K562 (cell line): ENCODE results near the gene PRKCSH. TPM values are rescaled to one million over a fixed set of nuclear protein-coding genes. Genes with fewer than 3 reads are reported as not detected.
A peak's percentile ranks its signal among the peaks of the same experiment; 100 is the strongest.

Experiments
- BACH1 ChIP-seq: fragments of 200-800 bp; sonication (Bioruptor generic); IDR thresholded peaks from 2 replicates; pipeline ENCODE4 v1.6.1; 2016; ENCODE audit warnings: missing genetic modification characterization, missing compliant biosample characterization
- CUX1 ChIP-seq: fragments of 200-800 bp; sonication (Bioruptor generic); IDR thresholded peaks from 2 replicates; pipeline ENCODE4 v1.6.1; 2016; ENCODE audit warnings: missing genetic modification characterization, missing compliant biosample characterization
- FOS ChIP-seq: IDR thresholded peaks from 3 replicates; pipeline ENCODE4 v1.6.1; 2011; ENCODE audit not compliant: insufficient read length; ENCODE audit errors: extremely low read depth
- FOXJ2 ChIP-seq: fragments of 200-800 bp; sonication (Bioruptor generic); IDR thresholded peaks from 2 replicates; pipeline ENCODE4 v1.6.1; 2016; ENCODE audit warnings: missing genetic modification characterization, missing compliant biosample characterization
- HCFC1 ChIP-seq: IDR thresholded peaks from 2 replicates; pipeline ENCODE4 v1.6.1; 2012; ENCODE audit warnings: low read depth, low read length, improper control_type of control experiment
- IRF9 ChIP-seq: fragments of 450-650 bp; IDR thresholded peaks from 2 replicates; pipeline ENCODE4 v1.6.1; 2016; ENCODE audit warnings: missing biosample characterization, missing genetic modification characterization
- RBM22 ChIP-seq: fragments of 200-400 bp; formaldehyde crosslinking; IDR thresholded peaks from 2 replicates; pipeline ENCODE4 v1.6.1; 2018; ENCODE audit warnings: low read length, low read depth; ENCODE audit not compliant: poor library complexity, severe bottlenecking
- ZBTB12 ChIP-seq: fragments of 250-450 bp; sonication (Bioruptor Pico); IDR thresholded peaks from 2 replicates; pipeline ENCODE4 v1.4.0; 2020
- ZNF282 ChIP-seq: sonication (generic); formaldehyde crosslinking; IDR thresholded peaks from 2 replicates; pipeline ENCODE4 v1.8.1; 2023; ENCODE audit warnings: missing genetic modification reagents
- ZNF445 ChIP-seq: fragments of 250-450 bp; sonication (Bioruptor Pico); IDR thresholded peaks from 2 replicates; pipeline ENCODE4 v1.4.0; 2020; ENCODE audit warnings: low read depth, mild to moderate bottlenecking, moderate library complexity
- polyA plus RNA-seq, 8 experiments: library from polyadenylated mRNA; depleted of rRNA in 4 of 8; stranded (reverse) in 5 of 8; unstranded in 3 of 8; fragments of >200 nt; fragmentation: Nextera tagmentation in 2 of 8; fragmentation: Illumina TruSeq in 1 of 8; extraction: Ambion mirVana in 2 of 8; extraction: Trizol in 1 of 8; gene quantifications; 2 replicates each; pipeline versions ENCODE4 v1.2.1 to v1.2.3, GENCODE V29; 2011 to 2014; ENCODE audit warnings: inconsistent platforms in 1 of 8, missing spikeins in 1 of 8
- total RNA-seq, 7 experiments: library from RNA; depleted of rRNA in 6 of 7; stranded (reverse); fragments of >200 nt in 6 of 7; fragmentation: Illumina TruSeq in 2 of 7; extraction: Trizol in 2 of 7; gene quantifications; 2 replicates each; pipeline versions ENCODE4 v1.2.1 to v1.2.3, GENCODE V29; 2011 to 2021; ENCODE audit warnings: low replicate concordance in 1 of 7
- TF ChIP-seq, protein P1 (sequence below): sonication (generic); formaldehyde crosslinking; IDR thresholded peaks from 2 replicates; pipeline ENCODE4 v1.8.1; 2022; ENCODE audit warnings: missing genetic modification reagents
- TF ChIP-seq, protein P2 (sequence below), 2 experiments: fragments of 450-650 bp in 1 of 2; sonication (generic) in 1 of 2; formaldehyde crosslinking; conservative IDR thresholded peaks; 2 replicates each; pipeline versions ENCODE4 v1.4.0 to v1.8.1; 2020 to 2022; ENCODE audit warnings: mild to moderate bottlenecking in 1 of 2, missing genetic modification reagents in 1 of 2
- TF ChIP-seq, protein P3 (sequence below): sonication (generic); formaldehyde crosslinking; IDR thresholded peaks from 2 replicates; pipeline ENCODE4 v1.4.0; 2020; ENCODE audit warnings: mild to moderate bottlenecking, missing genetic modification reagents

PRKCSH gene
- total and polyA plus RNA-seq, 9 of the 15 experiments (the other 6 are each of a cell fraction or from before 2014, with no cell fraction given): 2.3 to 297 (median 48.1) TPM

- TF ChIP-seq, protein P1, sequence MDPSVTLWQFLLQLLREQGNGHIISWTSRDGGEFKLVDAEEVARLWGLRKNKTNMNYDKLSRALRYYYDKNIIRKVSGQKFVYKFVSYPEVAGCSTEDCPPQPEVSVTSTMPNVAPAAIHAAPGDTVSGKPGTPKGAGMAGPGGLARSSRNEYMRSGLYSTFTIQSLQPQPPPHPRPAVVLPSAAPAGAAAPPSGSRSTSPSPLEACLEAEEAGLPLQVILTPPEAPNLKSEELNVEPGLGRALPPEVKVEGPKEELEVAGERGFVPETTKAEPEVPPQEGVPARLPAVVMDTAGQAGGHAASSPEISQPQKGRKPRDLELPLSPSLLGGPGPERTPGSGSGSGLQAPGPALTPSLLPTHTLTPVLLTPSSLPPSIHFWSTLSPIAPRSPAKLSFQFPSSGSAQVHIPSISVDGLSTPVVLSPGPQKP (CRISPR knock-in tag): no peak
- peak; percentile 82 for TF ChIP-seq FOXJ2 (tag)
- no peak for TF ChIP-seq IRF9 (tag)
- TF ChIP-seq HCFC1: peak; percentile 98
- TF ChIP-seq, protein P2, sequence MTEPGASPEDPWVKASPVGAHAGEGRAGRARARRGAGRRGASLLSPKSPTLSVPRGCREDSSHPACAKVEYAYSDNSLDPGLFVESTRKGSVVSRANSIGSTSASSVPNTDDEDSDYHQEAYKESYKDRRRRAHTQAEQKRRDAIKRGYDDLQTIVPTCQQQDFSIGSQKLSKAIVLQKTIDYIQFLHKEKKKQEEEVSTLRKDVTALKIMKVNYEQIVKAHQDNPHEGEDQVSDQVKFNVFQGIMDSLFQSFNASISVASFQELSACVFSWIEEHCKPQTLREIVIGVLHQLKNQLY (CRISPR knock-in tag; conservative IDR thresholded peaks at IDR 0.05): no peak
- TF ChIP-seq, protein P3, sequence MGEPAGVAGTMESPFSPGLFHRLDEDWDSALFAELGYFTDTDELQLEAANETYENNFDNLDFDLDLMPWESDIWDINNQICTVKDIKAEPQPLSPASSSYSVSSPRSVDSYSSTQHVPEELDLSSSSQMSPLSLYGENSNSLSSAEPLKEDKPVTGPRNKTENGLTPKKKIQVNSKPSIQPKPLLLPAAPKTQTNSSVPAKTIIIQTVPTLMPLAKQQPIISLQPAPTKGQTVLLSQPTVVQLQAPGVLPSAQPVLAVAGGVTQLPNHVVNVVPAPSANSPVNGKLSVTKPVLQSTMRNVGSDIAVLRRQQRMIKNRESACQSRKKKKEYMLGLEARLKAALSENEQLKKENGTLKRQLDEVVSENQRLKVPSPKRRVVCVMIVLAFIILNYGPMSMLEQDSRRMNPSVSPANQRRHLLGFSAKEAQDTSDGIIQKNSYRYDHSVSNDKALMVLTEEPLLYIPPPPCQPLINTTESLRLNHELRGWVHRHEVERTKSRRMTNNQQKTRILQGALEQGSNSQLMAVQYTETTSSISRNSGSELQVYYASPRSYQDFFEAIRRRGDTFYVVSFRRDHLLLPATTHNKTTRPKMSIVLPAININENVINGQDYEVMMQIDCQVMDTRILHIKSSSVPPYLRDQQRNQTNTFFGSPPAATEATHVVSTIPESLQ (CRISPR knock-in tag): no peak
- TF ChIP-seq BACH1 (tag): peak; percentile 79; the same call in 1 of the 2 replicates
- peak; percentile 30 for TF ChIP-seq RBM22
- TF ChIP-seq CUX1: 0 out of 2 replicates have a peak, but pooled peaks have one; percentile 53
- peak; percentile 92 for TF ChIP-seq ZBTB12 (CRISPR knock-in tag)
- TF ChIP-seq ZNF282 (CRISPR knock-in tag): no peak
- TF ChIP-seq ZNF445 (CRISPR knock-in tag): no peak
- peak; percentile 69 for TF ChIP-seq FOS
These were observed at the start of gene PRKCSH, which contains the start of gene ODAD3 (continued) for GRCh38 chr19:11435057-11435832.
